Nephron progenitor cell (in vitro differentiated cells): ENCODE measurements around the gene KANSL1.
"Not testable (repeated sequence)": the region's sequence is repeated elsewhere in the genome, so short reads cannot be mapped to it uniquely, and the experiment has no call there.

Experiments
- DNase-seq: peaks from one replicate; pipeline ENCODE4 v3.0.0; 2021
- H3K27ac Mint-ChIP-seq: 2 replicates; pipeline ENCODE4 v1.8.0; 2021; ENCODE audit warnings: mild to moderate bottlenecking, moderate library complexity, mixed read lengths
- H3K27me3 Mint-ChIP-seq: 2 replicates; pipeline ENCODE4 v1.8.0; 2021; ENCODE audit warnings: mild to moderate bottlenecking, low read depth, mixed read lengths; ENCODE audit not compliant: poor library complexity
- H3K36me3 Mint-ChIP-seq: 2 replicates; pipeline ENCODE4 v1.8.0; 2021; ENCODE audit warnings: low read depth, mixed read lengths
- H3K4me1 Mint-ChIP-seq: 2 replicates; pipeline ENCODE4 v1.8.0; 2021; ENCODE audit warnings: mixed read lengths
- H3K4me3 Mint-ChIP-seq: 2 replicates; pipeline ENCODE4 v1.8.0; 2021; ENCODE audit warnings: mild to moderate bottlenecking, moderate library complexity, mixed read lengths
- H3K9me3 Mint-ChIP-seq: 2 replicates; pipeline ENCODE4 v1.8.0; 2021; ENCODE audit warnings: mild to moderate bottlenecking, moderate library complexity, mixed read lengths
- TF ChIP-seq, protein P1 (sequence below): fragments of 200-600 bp; sonication (generic); IDR thresholded peaks from 2 replicates; pipeline ENCODE4 v1.5.0; 2021; ENCODE audit warnings: antibody characterized with exemption

KANSL1 gene, protein sequence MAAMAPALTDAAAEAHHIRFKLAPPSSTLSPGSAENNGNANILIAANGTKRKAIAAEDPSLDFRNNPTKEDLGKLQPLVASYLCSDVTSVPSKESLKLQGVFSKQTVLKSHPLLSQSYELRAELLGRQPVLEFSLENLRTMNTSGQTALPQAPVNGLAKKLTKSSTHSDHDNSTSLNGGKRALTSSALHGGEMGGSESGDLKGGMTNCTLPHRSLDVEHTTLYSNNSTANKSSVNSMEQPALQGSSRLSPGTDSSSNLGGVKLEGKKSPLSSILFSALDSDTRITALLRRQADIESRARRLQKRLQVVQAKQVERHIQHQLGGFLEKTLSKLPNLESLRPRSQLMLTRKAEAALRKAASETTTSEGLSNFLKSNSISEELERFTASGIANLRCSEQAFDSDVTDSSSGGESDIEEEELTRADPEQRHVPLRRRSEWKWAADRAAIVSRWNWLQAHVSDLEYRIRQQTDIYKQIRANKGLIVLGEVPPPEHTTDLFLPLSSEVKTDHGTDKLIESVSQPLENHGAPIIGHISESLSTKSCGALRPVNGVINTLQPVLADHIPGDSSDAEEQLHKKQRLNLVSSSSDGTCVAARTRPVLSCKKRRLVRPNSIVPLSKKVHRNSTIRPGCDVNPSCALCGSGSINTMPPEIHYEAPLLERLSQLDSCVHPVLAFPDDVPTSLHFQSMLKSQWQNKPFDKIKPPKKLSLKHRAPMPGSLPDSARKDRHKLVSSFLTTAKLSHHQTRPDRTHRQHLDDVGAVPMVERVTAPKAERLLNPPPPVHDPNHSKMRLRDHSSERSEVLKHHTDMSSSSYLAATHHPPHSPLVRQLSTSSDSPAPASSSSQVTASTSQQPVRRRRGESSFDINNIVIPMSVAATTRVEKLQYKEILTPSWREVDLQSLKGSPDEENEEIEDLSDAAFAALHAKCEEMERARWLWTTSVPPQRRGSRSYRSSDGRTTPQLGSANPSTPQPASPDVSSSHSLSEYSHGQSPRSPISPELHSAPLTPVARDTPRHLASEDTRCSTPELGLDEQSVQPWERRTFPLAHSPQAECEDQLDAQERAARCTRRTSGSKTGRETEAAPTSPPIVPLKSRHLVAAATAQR (N-terminal part only)

DNA sequence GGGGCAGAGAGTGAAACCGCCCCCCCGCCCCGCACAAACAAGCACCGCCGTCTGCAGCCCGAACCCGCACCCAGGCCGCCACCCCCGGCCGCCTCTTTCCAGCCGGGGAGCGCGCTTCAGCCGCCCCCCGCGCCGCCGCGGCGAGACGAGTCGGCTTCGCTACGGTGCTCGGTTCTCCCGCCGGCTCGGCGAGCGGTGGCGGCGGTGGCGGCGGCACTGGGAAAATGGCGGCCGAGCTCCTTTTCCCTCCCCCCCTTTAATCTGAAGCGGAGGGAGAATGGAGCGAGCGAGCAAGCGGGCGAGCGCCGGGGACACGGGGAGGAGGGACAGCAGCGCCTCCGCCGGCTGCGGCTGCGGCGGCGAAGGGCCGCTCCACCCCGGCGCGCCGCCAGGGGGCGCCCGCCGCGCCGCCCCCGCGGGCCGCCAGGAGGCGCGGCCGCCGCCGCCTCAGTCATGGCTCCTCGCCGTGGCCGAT is at the start of gene KANSL1:
KANSL1 (minus strand) TSS at position 279 of the 475 bp plus-strand sequence. CDS start 21,286 bp downstream, outside the sequence.
- DNase-seq = peak; percentile 89
- Mint-ChIP-seq H3K27me3 (peaks cover 3% of the 10 kb centered on the region), H3K36me3 (peaks cover 15% of the 10 kb centered on the region), H3K4me1 (peaks cover 44% of the 10 kb centered on the region), H3K9me3 (peaks cover 7% of the 10 kb centered on the region), H3K4me3 (peak within 1 kb of the TSS; percentile 93), H3K27ac (peak within 1 kb of the TSS; percentile 100)
- TF ChIP-seq, protein P1, sequence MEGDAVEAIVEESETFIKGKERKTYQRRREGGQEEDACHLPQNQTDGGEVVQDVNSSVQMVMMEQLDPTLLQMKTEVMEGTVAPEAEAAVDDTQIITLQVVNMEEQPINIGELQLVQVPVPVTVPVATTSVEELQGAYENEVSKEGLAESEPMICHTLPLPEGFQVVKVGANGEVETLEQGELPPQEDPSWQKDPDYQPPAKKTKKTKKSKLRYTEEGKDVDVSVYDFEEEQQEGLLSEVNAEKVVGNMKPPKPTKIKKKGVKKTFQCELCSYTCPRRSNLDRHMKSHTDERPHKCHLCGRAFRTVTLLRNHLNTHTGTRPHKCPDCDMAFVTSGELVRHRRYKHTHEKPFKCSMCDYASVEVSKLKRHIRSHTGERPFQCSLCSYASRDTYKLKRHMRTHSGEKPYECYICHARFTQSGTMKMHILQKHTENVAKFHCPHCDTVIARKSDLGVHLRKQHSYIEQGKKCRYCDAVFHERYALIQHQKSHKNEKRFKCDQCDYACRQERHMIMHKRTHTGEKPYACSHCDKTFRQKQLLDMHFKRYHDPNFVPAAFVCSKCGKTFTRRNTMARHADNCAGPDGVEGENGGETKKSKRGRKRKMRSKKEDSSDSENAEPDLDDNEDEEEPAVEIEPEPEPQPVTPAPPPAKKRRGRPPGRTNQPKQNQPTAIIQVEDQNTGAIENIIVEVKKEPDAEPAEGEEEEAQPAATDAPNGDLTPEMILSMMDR = no peak

DNA sequence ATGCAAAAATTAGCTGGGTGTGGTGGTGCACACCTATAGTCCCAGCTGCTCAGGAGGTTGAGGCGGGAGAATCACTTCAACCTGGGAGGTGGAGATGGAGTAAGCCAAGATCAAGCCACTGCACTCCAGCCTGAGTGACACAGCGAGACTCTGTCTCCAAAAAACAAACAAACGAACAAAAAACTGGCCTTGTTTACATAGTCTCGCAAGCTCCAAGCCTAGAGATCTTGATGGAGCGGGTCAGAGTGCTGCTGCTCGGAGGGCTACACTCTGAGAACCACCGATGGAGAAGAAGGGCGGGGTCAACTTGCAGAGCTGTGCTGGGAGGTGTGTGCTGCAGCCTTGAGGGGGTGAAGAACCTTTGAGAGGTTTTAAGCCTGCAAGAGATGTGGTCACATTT is 38.1 kb upstream of the KANSL1 start:
- H3K27ac Mint-ChIP-seq, H3K36me3 Mint-ChIP-seq, H3K27me3 Mint-ChIP-seq, H3K4me3 Mint-ChIP-seq, DNase-seq, H3K4me1 Mint-ChIP-seq, H3K9me3 Mint-ChIP-seq: not testable (repeated sequence)

DNA sequence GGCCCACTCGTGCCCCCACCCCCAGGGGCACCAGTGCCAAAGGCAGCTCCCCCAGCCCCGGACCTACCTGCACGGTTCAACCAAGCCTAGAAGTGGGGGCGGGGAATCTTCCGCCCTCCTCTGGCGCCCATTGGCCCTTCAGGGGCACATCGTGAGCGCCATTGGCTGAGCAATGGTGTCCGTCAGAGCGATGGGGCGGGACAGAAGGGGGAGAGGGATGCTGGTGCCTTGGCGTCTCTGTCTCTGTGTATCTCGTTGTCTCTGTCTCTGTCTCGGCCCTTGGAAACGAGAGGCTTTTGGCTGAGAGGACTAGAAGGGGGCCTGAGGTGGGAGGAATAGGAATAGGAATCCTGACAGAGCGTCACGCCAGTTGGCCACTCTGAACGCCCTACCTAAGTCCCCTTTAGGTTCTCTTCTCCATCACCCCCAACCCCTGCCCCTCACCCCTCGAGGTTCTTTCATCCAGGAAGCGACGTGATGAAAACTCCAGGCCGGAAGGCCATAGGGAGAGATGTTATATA is 32.1 kb upstream of the KANSL1 start:
- H3K4me1 Mint-ChIP-seq = peaks cover 14% of the 10 kb centered on the region
- H3K4me3 Mint-ChIP-seq = peak overlapping the region; percentile 82

DNA sequence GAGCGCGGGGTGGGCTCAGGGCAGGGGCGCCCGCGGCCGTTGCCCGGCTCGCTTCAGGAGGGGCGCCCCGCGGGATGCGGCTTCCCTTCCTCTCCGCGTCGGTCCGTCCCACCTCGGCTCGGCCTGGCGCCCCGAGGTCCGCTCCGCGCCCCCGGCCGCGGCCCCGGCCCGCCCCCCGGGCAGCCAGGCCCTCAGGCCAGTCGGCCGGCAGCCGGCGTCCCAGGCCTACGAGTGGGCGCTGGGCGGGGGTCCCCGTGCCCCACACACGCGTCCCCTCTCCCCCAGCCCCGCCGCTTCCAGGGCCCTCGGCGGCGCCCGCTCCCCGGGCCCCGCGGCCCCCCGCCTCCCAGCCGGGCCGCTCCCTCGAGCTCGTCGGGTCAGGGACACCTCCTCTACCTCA is 31.6 kb upstream of the KANSL1 start:
- peak overlapping the region; percentile 82 for H3K4me3 Mint-ChIP-seq
- not testable (repeated sequence) for H3K9me3 Mint-ChIP-seq, H3K27me3 Mint-ChIP-seq, H3K27ac Mint-ChIP-seq
- peaks cover 14% of the 10 kb centered on the region for H3K4me1 Mint-ChIP-seq
- H3K36me3 Mint-ChIP-seq = peaks cover 16% of the 10 kb centered on the region
- DNase-seq = peak; percentile 65

More for the DNA sequence above, 32.1 kb upstream of the KANSL1 start:
- H3K27me3 Mint-ChIP-seq, H3K9me3 Mint-ChIP-seq, H3K27ac Mint-ChIP-seq: not testable (repeated sequence)
- DNase-seq = peak; percentile 96
- H3K36me3 Mint-ChIP-seq = peaks cover 11% of the 10 kb centered on the region

DNA sequence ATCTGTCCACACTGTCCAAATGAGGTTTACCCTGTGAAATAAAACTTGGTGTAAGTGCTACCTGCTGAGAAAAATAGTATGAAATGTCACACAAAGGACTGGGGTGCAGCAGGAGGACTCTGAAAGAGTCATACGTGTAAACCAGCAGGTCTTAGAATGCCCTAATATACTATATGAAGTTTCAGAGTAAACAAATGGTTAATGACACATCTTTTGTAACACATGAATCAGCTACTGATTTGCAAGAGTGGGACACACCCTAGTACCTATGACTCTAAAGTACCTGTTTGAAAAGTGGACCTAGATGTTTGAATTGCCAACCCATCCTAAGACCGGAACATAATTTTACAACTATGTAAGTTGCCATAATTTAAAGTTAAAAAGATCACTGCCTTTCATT is 29.8 kb upstream of the KANSL1 start:
- H3K27ac Mint-ChIP-seq, DNase-seq, H3K27me3 Mint-ChIP-seq, H3K9me3 Mint-ChIP-seq: not testable (repeated sequence)
- Mint-ChIP-seq H3K4me1 (peaks cover 14% of the 10 kb centered on the region), H3K36me3 (peaks cover 30% of the 10 kb centered on the region), H3K4me3 (peak overlapping the region; percentile 67)

DNA sequence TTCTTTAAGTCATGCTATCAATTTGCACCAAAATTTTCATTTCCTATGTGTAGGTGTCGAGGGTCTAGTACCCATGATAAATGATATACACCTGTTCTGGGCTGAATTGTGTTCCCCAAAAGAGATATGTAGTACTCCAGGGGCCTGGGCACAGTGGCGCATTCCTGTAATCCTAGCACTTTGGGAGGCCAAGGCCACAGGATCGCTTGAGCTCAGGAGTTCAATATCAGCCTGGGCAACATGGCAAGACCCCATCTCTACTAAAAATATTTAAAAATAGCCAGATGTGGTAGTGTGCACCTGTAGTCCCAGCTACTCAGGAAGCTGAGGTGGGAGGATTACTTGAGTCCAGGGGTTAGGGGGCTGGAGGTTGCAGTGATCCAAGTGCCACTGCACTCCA is 23.5 kb upstream of the KANSL1 start:
- peaks cover 76% of the 10 kb centered on the region for H3K36me3 Mint-ChIP-seq
- TF ChIP-seq, protein P1 = no peak
- no peak overlapping the region for H3K27ac Mint-ChIP-seq
- no peaks in the 10 kb centered on the region for H3K27me3 Mint-ChIP-seq
- peaks cover 12% of the 10 kb centered on the region for H3K4me1 Mint-ChIP-seq
- no peak for DNase-seq
- H3K4me3 Mint-ChIP-seq = no peak overlapping the region
- H3K9me3 Mint-ChIP-seq = peaks cover 5% of the 10 kb centered on the region

DNA sequence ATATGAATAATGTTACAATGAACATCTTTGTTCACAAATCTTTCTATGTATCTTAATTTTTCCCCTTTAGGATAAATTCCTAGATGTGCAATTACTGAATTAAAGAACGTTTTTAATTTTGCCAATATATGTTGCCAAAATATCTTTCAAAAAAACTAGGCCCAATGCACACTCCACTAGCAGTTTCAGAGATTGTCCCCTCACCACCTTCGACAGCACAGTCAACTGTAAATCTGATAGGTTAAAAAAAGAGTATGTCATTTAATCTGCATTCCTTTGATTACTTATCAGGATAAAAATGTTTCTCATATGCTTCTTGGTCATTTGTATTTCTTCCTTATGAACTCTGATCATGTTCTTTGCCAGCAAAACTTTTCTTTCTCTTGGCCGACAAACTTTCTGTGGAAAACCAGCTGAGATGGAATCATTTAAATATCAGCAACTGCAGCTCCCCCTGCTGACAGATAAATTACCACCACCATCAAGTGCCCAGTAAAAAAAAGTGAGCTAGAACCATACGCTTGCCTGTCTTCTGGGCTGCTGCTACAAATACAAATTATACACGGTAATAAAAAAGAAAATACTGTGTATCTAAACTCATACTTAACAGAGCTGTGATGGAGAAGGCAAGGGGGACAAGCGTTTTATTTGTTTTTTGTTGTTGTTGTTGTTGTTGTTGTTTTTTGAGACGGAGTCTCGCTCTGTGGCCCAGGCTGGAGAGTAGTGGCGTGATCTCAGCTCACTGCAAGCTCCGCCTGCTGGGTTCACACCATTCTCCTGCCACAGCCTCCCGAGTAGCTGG is 19.6 kb upstream of the KANSL1 start:
- TF ChIP-seq, protein P1 = peak; percentile 81

More for the DNA sequence above, 19.6 kb upstream of the KANSL1 start:
- Mint-ChIP-seq H3K27ac (no peak overlapping the region), H3K4me1 (peaks cover 12% of the 10 kb centered on the region), H3K27me3 (no peaks in the 10 kb centered on the region), H3K36me3 (peaks cover 73% of the 10 kb centered on the region), H3K4me3 (no peak overlapping the region), H3K9me3 (no peaks in the 10 kb centered on the region)
- DNase-seq = peak; percentile 47
